Type B pancreatic cell (in vitro differentiated cells): ENCODE data around the gene CACNB1. TPM values are rescaled to one million over a fixed set of nuclear protein-coding genes. Genes with fewer than 3 reads are reported as not detected.

Experiments used
- DNase-seq: peaks from one replicate; pipeline ENCODE4 v3.0.0; 2021; ENCODE audit warnings: mixed read lengths; ENCODE audit not compliant: unreplicated experiment; ENCODE audit errors: extremely low spot score
- H3K27ac Mint-ChIP-seq: 2 replicates; pipeline ENCODE4 v1.8.0; 2021; ENCODE audit warnings: mild to moderate bottlenecking, mixed read lengths
- H3K27me3 Mint-ChIP-seq: 2 replicates; pipeline ENCODE4 v1.8.0; 2021; ENCODE audit warnings: mixed read lengths
- H3K36me3 Mint-ChIP-seq: 2 replicates; pipeline ENCODE4 v1.8.0; 2021; ENCODE audit warnings: mixed read lengths
- H3K4me1 Mint-ChIP-seq: one replicate; pipeline ENCODE4 v1.8.0; 2021; ENCODE audit warnings: mixed read lengths; ENCODE audit not compliant: unreplicated experiment
- H3K4me3 Mint-ChIP-seq: 2 replicates; pipeline ENCODE4 v1.8.0; 2021; ENCODE audit warnings: mild to moderate bottlenecking, mixed read lengths
- H3K9me3 Mint-ChIP-seq: 2 replicates; pipeline ENCODE4 v1.8.0; 2021; ENCODE audit warnings: mixed read lengths
- CTCF ChIP-seq: fragments of 200-600 bp; sonication (generic); conservative IDR thresholded peaks from 2 replicates; pipeline ENCODE4 v1.5.0; 2021; ENCODE audit warnings: antibody characterized with exemption, mild to moderate bottlenecking
- total RNA-seq: library from RNA; stranded (reverse); gene quantifications from 2 replicates; pipeline ENCODE4 v1.2.1, GENCODE V29; 2021; ENCODE audit warnings: low replicate concordance

CACNB1 gene
- total RNA-seq, 1 donor from 2014 or later = 9.5 TPM

GRCh38 chr17:39166437-39167335, 30.8 kb downstream of the CACNB1 start:
- TF ChIP-seq CTCF = no peak
- H3K27me3 Mint-ChIP-seq = peaks cover 33% of the 10 kb centered on the region
- peaks cover 10% of the 10 kb centered on the region for H3K4me1 Mint-ChIP-seq
- no peak overlapping the region for H3K27ac Mint-ChIP-seq
- H3K4me3 Mint-ChIP-seq = peak overlapping the region; percentile 78
- H3K9me3 Mint-ChIP-seq = no peaks in the 10 kb centered on the region
- H3K36me3 Mint-ChIP-seq = no peaks in the 10 kb centered on the region
- no peak for DNase-seq

GRCh38 chr17:39165841-39166349, 31.6 kb downstream of the CACNB1 start, which contains the start of gene ARL5C:
Gene ARL5C, minus strand, starts transcription at chr17:39166161. Its CDS starts 401 bp downstream, at chr17:39165760.
- Mint-ChIP-seq H3K27me3 (peaks cover 33% of the 10 kb centered on the region), H3K27ac (peak within 1 kb of the TSS; percentile 43), H3K4me3 (peak within 1 kb of the TSS; percentile 95)

GRCh38 chr17:39165178-39165840, 32.2 kb downstream of the CACNB1 start:
- TF ChIP-seq CTCF = no peak
- Mint-ChIP-seq H3K9me3 (no peaks in the 10 kb centered on the region), H3K4me1 (peaks cover 10% of the 10 kb centered on the region), H3K27ac (peak overlapping the region; percentile 43), H3K27me3 (peaks cover 33% of the 10 kb centered on the region), H3K36me3 (no peaks in the 10 kb centered on the region), H3K4me3 (peak overlapping the region; percentile 95)
- no peak for DNase-seq

More at GRCh38 chr17:39165841-39166349, 31.6 kb downstream of the CACNB1 start, which contains the start of gene ARL5C:
- Mint-ChIP-seq H3K4me1 (peaks cover 10% of the 10 kb centered on the region), H3K9me3 (no peaks in the 10 kb centered on the region), H3K36me3 (no peaks in the 10 kb centered on the region)
- DNase-seq = no peak
- no peak for TF ChIP-seq CTCF

GRCh38 chr17:39164675-39165143, 32.8 kb downstream of the CACNB1 start:
- Mint-ChIP-seq H3K9me3 (no peaks in the 10 kb centered on the region), H3K27me3 (peaks cover 33% of the 10 kb centered on the region), H3K4me3 (peak overlapping the region; percentile 95), H3K4me1 (peaks cover 10% of the 10 kb centered on the region), H3K27ac (peak overlapping the region; percentile 43), H3K36me3 (no peaks in the 10 kb centered on the region)
- DNase-seq = peak; percentile 83
- peak; percentile 85 for TF ChIP-seq CTCF

GRCh38 chr17:39161962-39162361, 35.5 kb downstream of the CACNB1 start:
- DNase-seq = no peak
- H3K4me1 Mint-ChIP-seq = peaks cover 5% of the 10 kb centered on the region
- no peaks in the 10 kb centered on the region for H3K9me3 Mint-ChIP-seq
- H3K4me3 Mint-ChIP-seq = no peak overlapping the region
- no peak for TF ChIP-seq CTCF
- H3K36me3 Mint-ChIP-seq = no peaks in the 10 kb centered on the region
- H3K27ac Mint-ChIP-seq = no peak overlapping the region
- peaks cover 24% of the 10 kb centered on the region for H3K27me3 Mint-ChIP-seq
